ENCODE data around the gene GRID1. TPM values are rescaled to one million over a fixed set of nuclear protein-coding genes. Genes with fewer than 3 reads are reported as not detected.

Gene GRID1
- total RNA-seq, 1 experiment from 2014 or later: not detected

DNA sequence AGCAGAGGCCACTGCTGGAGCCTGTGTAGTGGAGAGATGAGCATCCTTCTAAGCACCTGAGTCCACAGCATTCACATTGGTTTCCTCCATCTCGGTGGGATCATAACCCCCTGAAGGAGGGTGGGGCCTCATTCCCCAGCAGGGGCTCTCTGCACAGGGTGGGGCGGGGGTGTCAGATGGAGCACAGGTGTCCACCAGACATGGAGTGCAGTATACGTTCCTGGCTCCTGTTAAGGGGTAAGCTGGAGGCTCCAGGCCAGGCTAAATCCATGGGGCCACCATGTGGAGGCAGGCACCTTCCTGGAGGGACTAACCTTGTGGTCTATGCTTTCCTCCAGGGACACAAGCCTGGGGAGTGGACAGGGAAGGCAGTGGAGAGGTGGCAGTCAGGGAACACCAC is 252.6 kb downstream of the GRID1 start:
- H3K27me3 Mint-ChIP-seq (ENCODE audit: unreplicated experiment): peaks cover 32% of the 10 kb centered on the region
- no peak overlapping the region for H3K4me3 Mint-ChIP-seq (ENCODE audit: low read depth, unreplicated experiment)
- no peak for TF ChIP-seq CTCF (IDR thresholded peaks at IDR 0.05; ENCODE audit: unreplicated experiment)
- intact Hi-C loops (cut with micrococcal nuclease; ENCODE audit: unreplicated experiment): no loop called here
- no peak for DNase-seq
- no TSS peak for BruUV-seq (replicated peaks)
- no peaks in the 10 kb centered on the region for H3K36me3 Mint-ChIP-seq (ENCODE audit: insufficient read depth, unreplicated experiment)
- CTCF ChIA-PET: interaction anchor here (0.6 kb wide), 1 partner anchor 13 kb away, joined by 4 read pairs; no protein-coding TSS in a partner anchor
- H3K4me1 Mint-ChIP-seq (ENCODE audit: low read depth, unreplicated experiment): no peaks in the 10 kb centered on the region
- H3K27ac Mint-ChIP-seq (ENCODE audit: unreplicated experiment): no peak overlapping the region
- H3K9me3 Mint-ChIP-seq (ENCODE audit: low read depth, unreplicated experiment): no peaks in the 10 kb centered on the region

DNA sequence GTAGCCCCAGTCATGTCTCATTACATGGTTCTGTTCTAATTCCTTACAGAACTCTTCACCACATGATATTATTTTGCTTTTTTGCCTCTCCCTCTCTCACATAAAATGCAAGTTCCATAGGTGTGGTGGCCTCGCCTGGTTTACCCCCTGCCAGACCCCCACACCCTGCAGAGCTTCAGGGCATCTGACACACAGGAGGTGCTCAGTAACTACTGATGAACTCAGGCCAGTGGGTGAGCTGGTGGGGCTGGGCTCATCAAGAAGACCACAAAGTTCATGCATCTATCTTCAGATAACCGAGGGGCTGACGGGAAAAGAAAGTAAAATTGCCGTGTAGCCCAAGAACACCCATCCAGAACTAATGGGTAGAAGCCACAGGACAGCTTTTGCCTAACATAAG is 253.1 kb downstream of the GRID1 start:
- CTCF ChIA-PET: interaction anchor here (0.6 kb wide), 1 partner anchor 12 kb away, joined by 4 read pairs; no protein-coding TSS in a partner anchor
- peaks cover 37% of the 10 kb centered on the region for H3K27me3 Mint-ChIP-seq (ENCODE audit: unreplicated experiment)
- H3K4me3 Mint-ChIP-seq (ENCODE audit: low read depth, unreplicated experiment): no peak overlapping the region
- DNase-seq: no peak
- intact Hi-C loops (cut with micrococcal nuclease; ENCODE audit: unreplicated experiment): no loop called here
- TF ChIP-seq CTCF (IDR thresholded peaks at IDR 0.05; ENCODE audit: unreplicated experiment): no peak
- BruUV-seq (replicated peaks): no TSS peak
- no peaks in the 10 kb centered on the region for H3K9me3 Mint-ChIP-seq (ENCODE audit: low read depth, unreplicated experiment)
- H3K4me1 Mint-ChIP-seq (ENCODE audit: low read depth, unreplicated experiment): no peaks in the 10 kb centered on the region
- no peak overlapping the region for H3K27ac Mint-ChIP-seq (ENCODE audit: unreplicated experiment)
- H3K36me3 Mint-ChIP-seq (ENCODE audit: insufficient read depth, unreplicated experiment): no peaks in the 10 kb centered on the region

DNA sequence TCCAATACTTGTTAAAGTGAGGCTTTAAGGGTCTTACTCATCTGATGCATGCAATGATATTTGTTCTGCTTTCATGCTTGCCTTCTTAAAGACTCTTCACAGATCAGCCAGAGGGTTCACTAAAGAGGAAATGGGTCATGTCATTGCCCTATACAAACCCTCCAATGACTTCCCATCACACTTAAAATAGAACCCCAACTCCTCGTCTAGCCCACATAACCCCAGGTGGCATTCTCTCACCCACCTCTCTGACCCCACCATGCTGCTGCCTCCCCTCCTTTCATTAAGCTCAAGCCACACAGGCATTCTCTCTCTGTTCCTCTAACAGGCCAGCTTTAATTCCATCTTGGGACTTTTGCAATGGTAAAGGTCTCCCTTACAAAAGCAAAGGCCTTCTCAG is 253.6 kb downstream of the GRID1 start:
- CTCF ChIA-PET: no interaction called here
- Mint-ChIP-seq H3K4me3 (ENCODE audit: low read depth, unreplicated experiment) (no peak overlapping the region), H3K36me3 (ENCODE audit: insufficient read depth, unreplicated experiment) (no peaks in the 10 kb centered on the region), H3K27ac (ENCODE audit: unreplicated experiment) (no peak overlapping the region), H3K9me3 (ENCODE audit: low read depth, unreplicated experiment) (no peaks in the 10 kb centered on the region), H3K4me1 (ENCODE audit: low read depth, unreplicated experiment) (no peaks in the 10 kb centered on the region), H3K27me3 (ENCODE audit: unreplicated experiment) (peaks cover 42% of the 10 kb centered on the region)
- DNase-seq: no peak
- intact Hi-C loops (cut with micrococcal nuclease; ENCODE audit: unreplicated experiment): no loop called here
- TF ChIP-seq CTCF (IDR thresholded peaks at IDR 0.05; ENCODE audit: unreplicated experiment): no peak
- BruUV-seq (replicated peaks): no TSS peak

- no TSS peak for BruUV-seq (replicated peaks)
- no peak for TF ChIP-seq CTCF (IDR thresholded peaks at IDR 0.05; ENCODE audit: unreplicated experiment)
- intact Hi-C loops (cut with micrococcal nuclease; ENCODE audit: unreplicated experiment): no loop called here
- no peak for DNase-seq
- no peak overlapping the region for H3K4me3 Mint-ChIP-seq (ENCODE audit: low read depth, unreplicated experiment)
- H3K9me3 Mint-ChIP-seq (ENCODE audit: low read depth, unreplicated experiment): no peaks in the 10 kb centered on the region
- no peak overlapping the region for H3K27ac Mint-ChIP-seq (ENCODE audit: unreplicated experiment)
- no peaks in the 10 kb centered on the region for H3K4me1 Mint-ChIP-seq (ENCODE audit: low read depth, unreplicated experiment)
- no peaks in the 10 kb centered on the region for H3K36me3 Mint-ChIP-seq (ENCODE audit: insufficient read depth, unreplicated experiment)
- H3K27me3 Mint-ChIP-seq (ENCODE audit: unreplicated experiment): peaks cover 51% of the 10 kb centered on the region
- CTCF ChIA-PET: no interaction called here
These were observed 254.6 kb downstream of the GRID1 start for GRCh38 chr10:86111902-86112545.
